Subcutaneous preadipocyte (primary cell): Measurements from ENCODE around the gene ARHGEF6. TPM values are rescaled to one million over a fixed set of nuclear protein-coding genes. Genes with fewer than 3 reads are reported as not detected.

Experiments used
- small RNA-seq: library from RNA; depleted of rRNA; stranded (forward); fragments of <200 nt; gene quantifications from one replicate; pipeline ENCODE3, GENCODE V24; 2012
- total RNA-seq: library from RNA; depleted of rRNA; stranded (reverse); fragments of >200 nt; gene quantifications from 2 replicates; pipeline ENCODE4 v1.2.3, GENCODE V29; 2012

ARHGEF6 gene
- total RNA-seq = 9.2 and 10.4 TPM in 2 replicates

DNA sequence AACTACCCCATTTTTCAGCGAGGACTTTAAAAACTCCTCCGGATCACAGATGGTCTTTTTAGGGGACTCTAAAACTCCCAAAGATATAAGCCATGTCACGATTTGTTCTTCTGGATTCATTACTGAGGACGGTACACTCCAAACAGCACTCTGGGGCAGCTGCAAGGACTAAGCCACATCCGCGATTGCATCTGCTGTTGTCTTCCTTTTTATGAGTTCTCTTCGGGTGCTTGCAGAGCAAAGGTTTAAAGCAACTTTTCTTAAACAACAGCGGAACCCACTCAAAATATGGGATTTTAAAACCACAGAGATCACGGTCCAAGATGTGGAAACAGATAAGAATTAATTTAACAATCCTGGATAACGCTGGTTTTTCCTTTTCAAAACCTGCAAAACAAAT, at the start of gene ARHGEF6:
Gene ARHGEF6, minus strand, starts transcription at position 170 of the 400 bp plus-strand sequence. Its CDS starts 50 bp downstream, at position 120.

DNA sequence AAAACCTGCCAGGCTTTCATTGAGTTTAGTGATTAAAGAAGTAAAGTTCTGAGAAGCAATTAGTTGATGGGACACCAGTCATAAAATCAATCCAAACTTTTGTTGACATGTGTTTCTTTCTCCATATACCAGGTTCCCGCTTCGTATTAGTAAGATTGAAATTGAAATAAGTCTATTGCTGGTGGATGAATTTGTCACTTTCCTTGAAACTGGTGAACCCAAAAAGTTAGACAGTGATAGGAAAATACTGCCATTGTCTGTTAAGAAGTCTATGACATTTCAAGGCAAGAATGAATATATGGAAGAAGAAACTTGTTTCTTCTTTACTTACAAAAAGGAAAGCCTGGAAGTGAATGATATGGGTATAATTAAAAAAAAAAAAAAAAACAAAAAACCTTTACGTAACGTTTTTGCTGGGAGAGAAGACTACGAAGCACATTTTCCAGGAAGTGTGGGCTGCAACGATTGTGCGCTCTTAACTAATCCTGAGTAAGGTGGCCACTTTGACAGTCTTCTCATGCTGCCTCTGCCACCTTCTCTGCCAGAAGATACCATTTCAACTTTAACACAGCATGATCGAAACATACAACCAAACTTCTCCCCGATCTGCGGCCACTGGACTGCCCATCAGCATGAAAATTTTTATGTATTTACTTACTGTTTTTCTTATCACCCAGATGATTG, 132.9 kb downstream of the ARHGEF6 start, which contains the start of gene CD40LG:
Gene CD40LG, plus strand, starts transcription at position 482 of the 684 bp plus-strand sequence. Its CDS starts 91 bp downstream, at position 573.

Small RNAs within 50 kb of the gene (small RNA-seq; reads per million reads assigned to genes)
- not detected for gene RF00019
- not detected for gene RNU6-972P

Other genes with a start within 250 kb of the ARHGEF6 start
- gene VGLL1, start 248.7 kb downstream of the ARHGEF6 start, total RNA-seq = not detected in 2 replicates
- not detected in 2 replicates for gene CD40LG, start 132.8 kb downstream of the ARHGEF6 start, total RNA-seq
- gene RBMX, start 99.8 kb upstream of the ARHGEF6 start, total RNA-seq = 248 and 282 TPM in 2 replicates